ENCODE results near the gene ACSF3.
"Not testable (repeated sequence)": the region's sequence is repeated elsewhere in the genome, so short reads cannot be mapped to it uniquely, and the experiment has no call there.

Gene ACSF3

DNA sequence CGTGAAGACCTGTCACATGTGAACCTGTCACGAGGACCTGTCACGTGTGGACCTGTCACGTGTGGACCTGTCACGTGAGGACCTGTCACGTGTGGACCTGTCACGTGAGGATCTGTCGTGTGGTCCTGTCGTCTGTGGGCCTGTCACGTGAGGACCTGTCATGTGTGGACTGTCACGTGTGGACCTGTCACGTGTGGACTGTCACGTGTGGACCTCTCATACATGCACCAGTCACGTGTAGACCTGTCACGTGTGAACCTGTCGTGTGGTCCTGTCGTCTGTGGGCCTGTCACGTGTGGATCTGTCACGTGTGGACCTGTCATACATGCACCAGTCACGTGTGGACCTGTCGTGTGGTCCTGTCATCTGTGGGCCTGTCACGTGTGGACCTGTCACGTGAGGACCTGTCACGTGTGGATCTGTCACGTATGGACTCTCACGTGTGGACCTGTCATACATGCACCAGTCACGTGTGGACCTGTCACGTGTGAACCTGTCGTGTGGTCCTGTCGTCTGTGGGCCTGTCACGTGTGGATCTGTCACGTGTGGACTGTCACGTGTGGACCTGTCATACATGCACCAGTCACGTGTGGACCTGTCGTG lies 19.5 kb upstream of the ACSF3 start:
- not testable (repeated sequence) for DNase-seq

DNA sequence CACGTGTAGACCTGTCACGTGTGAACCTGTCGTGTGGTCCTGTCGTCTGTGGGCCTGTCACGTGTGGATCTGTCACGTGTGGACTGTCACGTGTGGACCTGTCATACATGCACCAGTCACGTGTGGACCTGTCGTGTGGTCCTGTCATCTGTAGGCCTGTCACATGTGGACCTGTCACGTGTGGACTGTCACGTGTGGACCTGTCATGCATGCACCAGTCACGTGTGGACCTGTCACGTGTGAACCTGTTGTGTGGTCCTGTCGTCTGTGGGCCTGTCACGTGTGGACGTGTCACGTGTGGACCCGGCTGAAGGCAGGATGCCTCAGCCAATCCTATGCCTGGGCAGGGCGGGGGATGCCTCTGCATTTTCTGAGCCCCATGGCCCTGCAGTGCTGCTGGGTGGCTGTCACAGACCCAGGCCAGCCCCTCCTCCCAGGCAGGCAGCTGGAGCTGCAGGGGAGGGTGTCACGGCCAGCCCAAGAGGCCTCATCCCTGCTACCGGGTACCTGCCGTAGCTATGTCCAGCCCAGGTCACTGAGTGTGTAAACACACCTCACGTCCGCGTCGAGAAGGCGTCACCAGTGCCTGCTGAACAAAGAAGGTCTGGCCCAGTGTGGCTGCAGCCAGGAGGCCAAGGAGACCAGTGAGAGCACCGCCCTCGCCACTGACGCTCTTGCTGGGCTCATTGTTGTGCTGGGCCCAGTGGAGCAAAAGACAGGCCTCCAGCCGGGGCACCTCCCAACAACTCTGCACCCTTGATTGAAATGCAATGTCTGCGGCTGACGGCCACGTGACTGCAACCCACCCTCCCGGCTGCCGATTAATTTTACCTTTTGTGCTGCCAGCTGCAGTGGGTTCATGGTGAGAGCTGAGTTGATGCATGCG lies 18.6 kb upstream of the ACSF3 start:
- DNase-seq: no peak

DNA sequence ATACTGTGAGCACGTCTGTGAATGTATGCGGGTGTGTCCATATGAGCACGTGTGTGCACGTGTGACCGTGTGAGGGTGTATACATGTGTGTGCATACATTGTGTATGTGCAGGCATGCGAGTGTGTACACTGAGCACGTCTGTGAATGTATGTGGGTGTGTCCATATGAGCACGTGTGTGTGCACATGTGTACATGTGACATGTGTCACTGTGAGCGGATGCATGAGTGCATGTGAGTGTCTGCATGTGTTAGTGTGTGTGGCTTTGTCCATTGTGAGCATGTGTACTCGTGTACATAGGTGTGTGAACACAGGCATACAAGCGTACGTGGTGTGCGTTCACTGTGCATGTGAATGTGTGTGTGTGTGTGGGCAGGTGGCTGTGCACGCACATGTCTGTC lies 17.5 kb upstream of the ACSF3 start:
- no peak for DNase-seq

DNA sequence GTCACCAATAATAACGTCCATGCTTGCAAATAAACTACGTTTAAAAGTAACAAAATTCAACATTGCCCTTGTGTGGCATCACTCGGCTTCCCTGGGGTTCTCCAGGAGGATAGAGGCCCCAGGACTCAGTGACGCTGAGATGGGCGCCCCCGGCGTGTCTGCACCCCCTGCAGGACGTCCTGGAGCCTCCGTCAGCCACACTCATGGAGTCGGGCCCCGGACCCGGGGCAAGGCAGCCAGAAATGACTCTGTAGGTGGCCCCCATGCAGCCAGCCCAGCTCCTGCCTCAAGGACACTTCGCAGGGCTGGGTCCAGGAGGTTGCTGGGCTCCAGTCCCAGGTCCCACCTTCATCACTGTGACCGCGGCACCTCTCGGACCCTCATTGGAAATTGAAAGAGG lies 16.6 kb upstream of the ACSF3 start:
- no peak for DNase-seq

DNA sequence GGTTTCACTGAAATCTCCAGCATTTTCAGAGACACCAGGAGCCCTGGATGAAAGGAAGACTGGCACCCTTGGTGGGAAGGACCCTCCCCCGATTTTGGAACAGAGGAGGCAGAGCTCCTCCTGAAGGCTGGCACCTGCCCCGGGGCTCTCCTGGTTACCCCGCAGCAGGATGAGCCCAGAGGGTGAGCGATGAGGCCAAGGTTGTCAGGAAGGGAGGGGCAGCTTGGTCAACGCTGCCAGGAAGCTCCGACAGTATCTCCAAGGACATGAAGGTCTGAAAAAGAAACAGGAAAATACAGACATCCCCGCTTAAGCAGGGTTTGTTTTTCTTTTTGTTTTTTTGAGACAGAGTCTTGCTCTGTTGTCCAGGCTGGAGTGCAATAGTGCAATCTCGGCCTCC lies 15.5 kb upstream of the ACSF3 start:
- DNase-seq: no peak

DNA sequence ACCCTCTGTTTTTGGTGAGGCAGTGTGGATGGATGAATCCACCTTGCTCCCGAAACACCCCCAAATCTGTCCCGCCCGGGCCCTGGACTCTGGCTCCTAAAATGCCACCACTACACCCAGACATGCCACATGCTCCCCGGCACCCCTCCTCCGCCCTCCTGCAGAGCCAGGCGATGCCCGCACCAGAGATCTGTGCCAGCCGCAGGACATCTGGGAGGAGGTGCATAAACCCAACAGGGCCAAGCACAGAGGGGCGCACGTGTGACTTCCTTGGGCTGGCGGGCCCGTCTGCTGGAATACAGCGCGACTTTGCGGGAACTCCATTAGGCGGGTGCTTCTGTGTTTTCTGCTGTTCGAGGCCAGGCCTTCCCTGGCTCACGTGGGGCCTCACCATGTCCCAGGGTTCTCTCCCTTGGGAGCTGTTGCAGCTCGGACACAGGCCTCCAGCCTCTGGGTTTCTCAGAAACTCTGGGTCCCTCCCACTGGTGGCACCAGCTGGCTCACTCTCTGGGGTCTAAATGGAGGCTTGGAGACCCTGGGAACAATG lies 14.1 kb upstream of the ACSF3 start:
- DNase-seq: no peak

DNA sequence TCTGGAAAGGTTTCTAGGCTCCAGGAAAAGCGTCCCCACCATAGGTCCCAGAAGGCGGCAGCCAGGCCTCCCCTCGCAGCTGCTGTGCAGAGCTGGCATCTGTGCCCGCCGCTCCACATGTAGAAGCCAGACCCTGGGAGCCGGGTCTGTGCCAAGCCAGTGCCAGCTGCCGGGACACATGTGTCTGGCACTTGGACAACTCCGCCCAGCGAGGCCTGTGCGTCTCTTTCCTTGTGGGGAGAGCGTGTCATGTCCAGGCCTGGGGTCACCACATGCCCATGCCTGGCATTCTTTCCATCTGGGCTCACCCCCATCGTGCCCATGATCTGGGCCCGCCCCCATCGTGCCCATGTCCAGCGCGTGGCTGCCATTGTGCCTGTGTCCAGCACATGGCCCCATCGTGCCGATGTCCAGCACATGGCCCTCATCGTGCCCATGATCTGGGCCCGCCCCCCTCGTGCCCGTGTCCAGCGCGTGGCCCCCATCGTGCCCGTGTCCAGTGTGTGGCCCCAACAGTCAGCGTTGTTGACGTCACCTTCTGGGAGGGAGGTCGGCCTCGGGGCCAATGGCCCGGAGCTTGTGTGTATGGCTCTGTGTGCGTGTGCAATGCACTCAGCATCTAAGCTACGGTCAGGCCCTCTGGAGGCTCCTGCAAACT lies 13.3 kb upstream of the ACSF3 start:
- no peak for DNase-seq

DNA sequence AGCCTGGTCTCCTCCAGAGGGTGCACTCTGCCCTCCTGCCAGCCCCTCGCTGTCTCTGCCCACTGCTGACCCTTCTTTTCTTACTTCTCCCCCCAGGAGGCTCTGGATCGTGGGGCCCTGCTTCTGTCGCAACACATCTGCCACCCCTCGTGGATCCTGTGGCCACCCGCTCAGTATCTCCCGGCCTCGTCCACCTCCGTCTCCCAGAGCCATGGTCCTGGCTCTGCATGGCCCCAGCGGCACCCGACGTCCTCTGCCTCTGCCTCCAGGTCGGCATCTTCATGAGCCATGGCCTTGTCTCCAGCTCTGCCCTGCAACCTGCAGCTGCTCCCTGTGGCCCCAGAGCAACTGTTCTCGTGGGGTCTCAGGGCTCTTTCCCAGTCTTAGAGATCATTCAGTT lies 12.1 kb upstream of the ACSF3 start:
- no peak for DNase-seq

DNA sequence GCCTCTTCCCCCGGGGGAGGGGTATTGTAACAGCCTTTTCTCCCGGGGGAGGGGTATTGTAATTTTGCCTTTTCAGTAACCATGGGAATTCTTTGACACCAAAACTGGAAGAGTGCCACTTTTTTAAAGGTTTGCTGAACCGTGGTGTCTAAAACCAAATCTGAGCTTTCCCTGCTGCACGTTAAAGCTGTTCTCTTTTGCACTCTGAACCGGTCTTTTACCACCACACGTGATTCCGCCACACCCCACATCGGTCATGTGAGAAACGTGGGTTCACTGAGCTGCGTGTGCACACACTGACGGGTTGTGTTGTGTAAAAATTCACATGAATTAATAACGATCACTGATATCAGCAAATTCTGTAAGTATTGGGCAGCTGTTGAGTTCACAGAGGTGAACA lies 9.2 kb upstream of the ACSF3 start:
- no peak for DNase-seq

DNA sequence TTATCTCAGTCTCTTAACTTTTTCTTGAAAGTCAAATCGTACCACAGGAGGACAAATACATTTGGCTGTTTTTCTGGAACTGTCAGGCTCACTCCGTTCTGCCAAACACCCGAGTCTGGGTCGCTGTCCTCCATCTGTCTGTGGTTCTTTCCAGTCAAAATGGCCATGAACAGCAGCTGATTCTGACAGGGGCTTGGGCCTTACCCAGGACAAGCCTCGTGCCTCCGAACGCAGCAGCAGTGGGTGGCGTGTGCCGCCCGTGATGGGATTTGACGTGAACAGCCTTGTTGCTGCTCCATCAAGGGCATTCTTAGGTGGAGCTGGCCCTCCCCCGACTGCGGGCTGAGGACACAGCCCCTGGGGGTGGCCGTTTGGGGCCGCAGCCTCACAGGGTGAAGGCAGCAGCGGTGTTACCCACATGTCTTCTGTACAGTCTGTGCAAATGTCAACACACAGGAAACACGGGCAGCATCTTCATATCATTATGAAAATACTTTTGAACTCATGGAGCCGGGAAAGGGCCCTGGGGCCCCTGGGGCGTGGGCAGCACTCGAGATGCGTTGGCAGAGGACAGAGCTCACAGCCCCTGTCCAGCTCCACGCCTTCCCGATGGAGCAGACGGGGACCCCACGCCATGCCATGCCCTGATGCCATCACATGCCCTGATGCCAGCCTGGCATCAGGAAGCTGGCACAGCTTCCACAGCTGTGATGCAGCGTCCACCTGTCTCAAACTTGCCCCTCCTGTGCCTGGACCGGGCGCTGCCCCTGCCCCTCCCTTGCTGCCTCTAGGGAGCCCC lies 8.6 kb upstream of the ACSF3 start:
- no peak for DNase-seq

DNA sequence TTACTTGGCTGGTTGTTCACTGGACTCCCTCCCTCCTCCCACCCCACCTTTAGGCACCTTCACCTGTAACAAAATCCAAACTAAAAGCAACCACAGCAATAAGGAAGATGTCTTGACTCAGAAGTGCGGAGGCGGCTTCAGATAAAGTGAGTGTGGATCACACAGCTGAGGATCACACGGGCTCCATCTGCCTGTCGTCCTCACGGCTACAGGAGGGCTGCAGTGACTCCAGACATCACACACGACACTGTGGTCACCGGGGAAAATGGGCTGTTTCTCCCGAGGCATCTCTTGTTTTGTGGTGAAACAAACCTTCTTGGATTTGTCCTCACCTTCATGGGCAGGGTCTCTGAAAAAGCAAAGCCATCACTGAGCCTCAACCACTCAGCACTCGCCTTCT lies 7.9 kb upstream of the ACSF3 start:
- DNase-seq: no peak

DNA sequence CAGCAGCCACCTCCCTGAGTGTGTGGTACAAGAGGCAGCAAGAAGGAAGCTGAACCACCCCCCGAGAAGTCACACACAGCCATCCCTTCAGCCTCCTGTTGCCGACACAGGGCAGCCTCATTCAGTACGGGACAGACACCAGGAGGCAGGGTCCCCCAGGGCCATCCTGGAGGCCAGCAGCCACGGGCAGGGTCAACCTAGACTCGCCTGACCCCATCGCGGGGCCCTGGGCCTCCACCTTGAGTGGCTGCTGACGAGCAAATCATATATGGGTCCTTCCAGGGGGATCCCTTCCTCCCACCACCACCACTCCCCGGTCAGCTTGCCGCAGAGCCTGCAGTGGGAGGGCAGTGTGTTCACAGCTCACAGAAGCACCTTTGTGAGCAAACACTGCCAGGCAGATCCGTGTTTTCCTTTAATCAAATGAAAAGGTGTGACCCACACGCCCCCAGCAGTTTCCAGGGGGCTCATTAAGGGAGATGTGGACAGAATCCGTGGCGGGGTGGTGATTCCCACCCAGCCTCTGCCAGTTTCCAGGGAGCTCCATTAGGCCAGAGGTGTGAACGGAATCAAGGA lies 5.6 kb upstream of the ACSF3 start:
- DNase-seq: no peak

DNA sequence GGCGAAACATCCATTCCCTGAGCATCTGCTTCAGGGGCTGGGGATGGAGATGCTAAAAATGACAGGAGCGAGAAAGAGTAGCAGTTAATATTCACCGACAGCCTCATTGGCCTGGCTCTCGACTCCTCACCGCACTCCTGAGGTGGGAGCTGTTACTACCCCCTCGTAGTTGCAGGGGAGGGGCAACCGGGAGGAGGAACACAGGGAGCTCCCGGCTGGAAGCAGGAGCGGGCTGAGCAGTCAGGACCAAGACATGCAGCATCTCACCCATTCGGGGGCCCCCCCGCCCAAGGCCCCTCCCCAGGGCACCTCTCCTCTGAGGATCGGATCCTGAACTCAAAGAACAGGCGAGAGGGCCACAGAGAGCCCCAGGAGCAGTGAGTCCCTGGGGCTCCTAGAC lies 4.5 kb upstream of the ACSF3 start:
- no peak for DNase-seq

DNA sequence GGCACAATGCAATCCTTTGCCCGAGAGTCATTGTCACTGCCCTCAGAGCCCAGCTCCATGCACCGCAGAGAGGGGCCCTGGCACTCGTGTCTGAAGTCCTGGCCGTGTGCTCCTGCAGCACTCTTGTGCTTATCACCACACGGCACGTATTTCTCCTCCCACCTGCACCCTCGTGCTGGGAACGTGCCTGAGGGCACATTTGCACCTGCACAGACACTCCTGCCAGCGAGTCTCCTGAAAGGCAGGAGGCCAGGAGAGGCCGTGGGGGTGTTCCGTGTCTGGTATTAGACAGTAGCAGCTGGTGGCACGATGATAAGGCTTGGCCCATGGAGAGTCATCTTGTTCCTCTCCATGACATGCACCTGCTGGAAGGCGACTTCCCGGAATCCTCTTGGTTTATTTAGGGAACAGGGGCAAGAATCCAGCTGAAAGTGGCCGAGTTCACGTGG lies 3.4 kb upstream of the ACSF3 start:
- DNase-seq: no peak

DNA sequence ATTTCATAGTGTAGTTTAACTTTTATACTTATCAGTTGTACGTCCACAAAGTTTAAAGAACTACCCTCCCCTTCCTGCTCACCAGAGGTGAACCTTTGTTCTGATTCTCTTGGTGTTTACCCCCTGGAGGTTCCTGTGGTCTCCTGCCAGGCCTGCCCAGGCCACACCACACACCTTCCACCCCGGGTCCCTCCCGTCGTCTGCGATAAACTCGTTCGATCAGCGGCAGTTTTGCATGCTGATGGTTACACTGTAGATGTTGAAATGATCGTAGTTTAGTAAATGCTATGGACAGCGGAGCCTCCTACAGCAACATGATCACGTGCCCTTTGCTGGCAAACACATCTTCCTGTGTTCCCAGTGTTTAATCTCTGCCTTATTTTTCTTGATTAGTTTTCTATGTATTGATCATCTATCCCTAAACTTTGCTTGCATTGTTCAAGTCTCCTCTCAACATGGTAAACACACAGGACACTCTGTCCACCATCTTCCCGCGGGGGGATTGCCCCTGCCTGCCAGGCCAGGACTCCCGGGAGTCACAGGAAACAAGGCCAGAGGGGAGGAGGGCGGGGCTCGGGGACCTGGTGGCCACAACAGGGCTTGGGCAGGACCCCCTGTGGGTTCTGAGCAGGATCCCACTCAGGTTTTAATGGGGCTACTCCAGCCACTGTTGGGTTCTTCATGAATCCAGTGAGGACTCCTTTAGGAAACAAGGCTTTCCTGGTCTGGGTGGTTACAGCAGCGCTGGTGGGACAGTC lies 2.8 kb upstream of the ACSF3 start:
- DNase-seq: no peak

DNA sequence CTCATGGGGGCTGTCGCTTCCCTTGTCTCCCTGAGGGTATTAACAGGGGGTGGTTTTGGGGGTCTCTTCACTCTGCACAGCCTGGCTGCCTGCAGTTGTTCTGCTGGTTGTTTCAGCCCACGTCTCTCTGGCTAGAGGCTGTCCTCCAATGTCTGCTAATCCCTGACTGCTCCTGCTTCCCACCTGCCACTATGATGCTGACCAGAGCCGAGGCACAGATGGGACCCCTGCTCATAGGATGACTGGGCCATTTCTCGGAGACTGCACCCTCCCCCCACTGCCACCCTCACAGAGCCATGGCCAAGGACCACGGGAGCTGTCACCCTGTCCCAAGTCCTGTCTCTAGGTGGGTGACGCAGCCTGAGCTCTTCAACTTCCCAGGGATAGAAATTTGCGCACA lies 1.6 kb upstream of the ACSF3 start:
- no peak for DNase-seq

DNA sequence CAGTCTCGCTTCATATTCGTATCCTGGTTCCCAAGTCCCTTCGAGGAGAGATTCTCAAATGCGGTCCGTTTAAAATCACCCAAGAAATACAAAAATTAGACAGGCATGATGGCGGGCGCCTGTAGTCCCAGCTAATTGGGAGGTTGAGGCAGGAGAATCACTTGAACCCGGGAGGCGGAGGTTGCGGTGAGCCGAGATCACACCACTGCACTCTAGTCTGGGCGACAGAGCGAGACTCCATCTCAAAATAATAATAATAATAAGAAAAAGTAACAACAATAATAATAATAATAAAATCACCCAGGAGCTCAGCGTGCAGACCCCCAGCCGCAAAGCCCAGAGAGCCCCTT lies 425 bp upstream of the ACSF3 start:
- not testable (repeated sequence) for DNase-seq

DNA sequence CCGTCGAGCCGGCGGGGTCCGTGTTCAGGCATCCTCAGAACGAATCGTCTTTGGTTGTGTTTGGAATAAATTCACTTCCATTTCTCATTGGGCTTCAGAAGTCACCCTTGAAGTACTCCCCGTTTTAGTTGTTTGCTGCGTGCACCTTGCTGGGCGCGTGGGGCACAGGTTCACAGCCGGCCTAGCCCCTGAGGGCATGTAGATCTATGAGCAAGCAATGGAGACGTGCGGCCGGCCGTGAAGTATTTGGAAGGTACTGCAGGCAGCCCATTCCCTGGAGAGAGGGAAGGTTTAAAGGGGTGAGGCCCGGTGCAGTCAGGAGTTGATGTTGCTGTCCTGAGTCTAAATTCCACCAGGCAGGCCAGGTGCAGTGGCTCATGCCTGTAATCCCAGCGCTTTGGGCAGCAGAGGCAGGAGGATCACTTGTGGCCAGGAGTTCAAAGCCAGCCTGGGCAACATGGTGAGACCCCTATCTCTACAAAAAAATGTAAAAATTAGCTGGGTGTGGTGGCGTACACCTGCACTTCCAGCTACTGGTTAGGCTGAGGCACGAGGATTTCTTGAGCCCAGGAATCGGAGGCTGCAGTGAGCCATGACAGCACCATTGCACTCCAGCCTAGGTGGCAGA lies 714 bp downstream of the ACSF3 start:
- no peak for DNase-seq

DNA sequence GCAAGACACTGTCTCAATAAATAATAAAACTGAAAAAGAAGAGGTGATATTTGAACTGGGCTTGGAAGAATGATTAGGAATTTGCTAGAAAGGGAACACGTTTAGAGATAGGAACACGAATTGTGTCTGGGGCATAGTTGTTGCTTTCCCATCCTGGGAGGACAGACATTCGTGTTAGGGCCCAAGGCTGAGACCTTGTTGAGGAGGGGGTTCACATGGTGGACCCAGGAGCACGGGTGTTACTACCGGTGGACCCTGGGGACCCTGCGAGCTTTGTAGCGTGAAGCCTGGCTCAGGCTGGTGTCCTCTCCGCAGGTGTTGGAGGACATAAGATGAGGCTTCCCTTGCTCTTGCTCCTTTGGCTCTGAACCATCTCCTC lies 1.2 kb downstream of the ACSF3 start:
- no peak for DNase-seq

DNA sequence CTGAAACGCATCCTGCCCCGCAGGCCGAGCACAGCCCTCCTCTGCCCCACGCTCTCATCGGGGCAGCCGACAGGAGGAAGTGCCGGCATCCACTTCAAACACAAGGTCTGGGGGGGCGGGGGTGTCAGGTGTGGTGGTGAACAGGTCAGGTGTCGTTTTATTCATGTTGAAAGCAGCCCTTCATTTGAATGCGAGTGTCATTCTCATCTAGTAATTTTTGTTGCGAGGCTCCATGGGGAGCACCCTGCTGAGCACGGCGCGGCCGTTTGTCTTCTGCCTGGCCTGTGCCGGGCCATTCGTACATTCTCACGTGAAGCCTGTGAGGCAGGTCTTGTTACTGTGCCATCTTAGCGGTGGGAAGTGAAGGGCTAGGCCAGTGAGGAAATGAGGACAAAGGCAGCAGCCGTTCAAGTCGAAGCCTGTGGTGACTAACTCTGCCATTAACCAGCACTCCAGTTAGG lies 1.9 kb downstream of the ACSF3 start:
- peak; percentile 74 for DNase-seq

DNA sequence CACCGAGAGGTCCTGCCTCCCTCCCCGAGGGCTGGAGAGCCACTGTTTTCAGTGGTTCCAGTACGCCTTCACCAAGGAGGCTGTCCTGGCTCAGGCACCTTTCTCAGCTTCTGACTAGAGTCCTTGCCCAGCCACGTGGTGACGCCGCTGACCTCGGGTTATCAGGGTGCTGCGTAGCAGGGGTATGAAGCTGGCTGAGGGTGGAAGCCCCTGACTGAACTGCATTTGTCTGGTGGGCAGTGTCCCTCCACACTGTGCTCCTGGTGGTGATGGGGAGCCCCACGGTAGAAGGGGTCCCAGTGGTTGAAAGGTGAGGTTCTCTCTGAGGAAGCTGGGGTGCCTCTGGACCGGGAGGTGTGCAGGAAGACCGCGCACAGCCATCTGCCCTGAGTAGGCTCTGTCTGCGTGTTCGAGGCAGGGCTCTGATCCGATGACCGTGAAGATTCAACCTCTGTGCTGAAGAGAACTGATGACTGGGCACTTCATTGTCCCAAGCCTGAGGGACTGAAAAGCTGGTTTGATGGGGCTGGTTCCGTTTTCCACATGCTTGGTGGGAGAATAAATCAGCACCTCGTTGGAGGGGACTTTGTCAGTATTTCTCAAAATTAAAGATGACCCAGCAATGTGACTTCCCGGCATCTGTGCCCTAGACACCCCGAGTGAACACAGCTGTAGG lies 2.5 kb downstream of the ACSF3 start:
- DNase-seq: no peak
